GM19397 (cell line): Measurements from ENCODE around the gene CISH.

Experiments used
- ATAC-seq: cut with Tn5 transposase; IDR thresholded peaks from one replicate; pipeline ENCODE4 v1.9.1; 2021; ENCODE audit warnings: mild to moderate bottlenecking, moderate library complexity; ENCODE audit not compliant: unreplicated experiment

Gene CISH

DNA sequence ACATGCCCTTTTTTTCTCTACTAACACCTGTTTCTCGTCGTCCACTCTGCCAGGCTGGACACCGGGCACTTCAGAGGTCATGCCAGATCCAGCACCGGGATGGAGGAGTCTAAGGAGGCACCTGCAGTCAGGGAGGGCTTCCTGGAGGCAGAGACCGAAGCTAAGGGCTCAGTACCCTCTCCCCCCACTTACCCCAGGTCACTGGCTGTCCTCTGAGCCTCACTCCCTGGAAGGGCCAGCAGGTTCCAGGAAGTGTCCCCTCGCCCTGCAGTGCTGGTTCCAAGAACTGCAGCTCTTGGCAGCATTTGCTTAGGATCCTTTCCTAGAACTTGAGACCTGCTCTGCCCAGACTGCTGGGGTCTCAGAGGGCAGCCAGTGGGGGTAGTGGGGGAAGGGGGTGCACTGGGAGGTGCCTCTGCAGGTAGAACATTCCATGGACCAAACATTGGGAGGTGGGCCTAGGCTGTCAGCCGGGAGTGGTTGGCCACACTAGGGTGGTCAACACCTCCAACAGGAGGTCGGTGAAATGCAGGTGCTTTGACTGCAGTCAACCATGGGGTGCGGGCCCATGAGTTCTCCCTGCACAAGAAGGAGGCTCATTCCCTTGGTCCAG lies 11.3 kb downstream of the CISH start:
- ATAC-seq = no peak

DNA sequence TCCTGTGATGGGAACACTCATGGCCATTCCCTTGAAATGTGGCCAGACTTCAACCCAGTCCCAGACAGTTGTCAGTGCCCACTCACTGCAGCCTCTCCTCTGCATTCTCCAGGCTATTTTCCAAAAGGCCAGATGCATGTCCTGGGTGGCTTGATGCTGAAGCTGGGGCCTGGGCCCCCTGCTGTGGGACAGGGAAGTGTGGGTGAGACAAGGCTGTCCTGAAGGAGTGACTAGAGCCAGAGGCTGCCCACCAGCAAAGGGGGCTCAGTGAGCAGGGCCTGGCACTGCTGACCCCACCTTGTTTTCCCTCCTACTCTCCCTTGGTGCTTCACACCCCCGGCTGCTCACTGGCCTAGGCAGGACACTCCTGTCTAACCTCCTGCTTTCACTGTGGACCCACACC lies 11.9 kb downstream of the CISH start:
- no peak for ATAC-seq

DNA sequence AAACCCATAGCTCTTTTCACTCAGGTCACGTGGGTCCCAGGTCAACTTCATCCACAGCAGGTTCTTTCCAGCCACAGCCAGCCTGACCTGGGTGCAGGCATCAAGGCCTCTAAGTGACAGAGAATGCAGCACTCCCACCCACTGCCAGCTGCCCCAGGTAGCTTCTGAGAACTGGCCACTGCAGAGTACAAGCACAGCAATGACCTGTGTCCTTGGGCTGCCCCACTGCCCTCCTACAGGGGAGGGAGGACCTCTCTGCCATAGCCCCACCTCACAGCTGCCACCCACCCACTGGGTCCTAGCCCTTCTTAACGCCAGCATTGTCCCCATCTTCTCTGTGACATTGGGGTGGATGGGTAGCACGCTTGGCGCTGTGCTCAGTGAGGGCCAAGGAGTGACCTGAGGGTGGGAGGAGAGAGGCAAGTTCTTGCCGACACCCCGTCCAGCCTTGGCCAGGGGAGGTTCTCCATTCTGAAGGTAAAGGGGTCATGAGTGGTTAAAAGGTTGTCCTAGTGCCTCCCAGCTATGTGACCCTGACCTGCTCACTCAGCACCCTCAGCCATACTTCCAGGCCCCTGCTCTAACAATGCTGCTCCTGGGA lies 12.4 kb downstream of the CISH start:
- ATAC-seq = no peak

DNA sequence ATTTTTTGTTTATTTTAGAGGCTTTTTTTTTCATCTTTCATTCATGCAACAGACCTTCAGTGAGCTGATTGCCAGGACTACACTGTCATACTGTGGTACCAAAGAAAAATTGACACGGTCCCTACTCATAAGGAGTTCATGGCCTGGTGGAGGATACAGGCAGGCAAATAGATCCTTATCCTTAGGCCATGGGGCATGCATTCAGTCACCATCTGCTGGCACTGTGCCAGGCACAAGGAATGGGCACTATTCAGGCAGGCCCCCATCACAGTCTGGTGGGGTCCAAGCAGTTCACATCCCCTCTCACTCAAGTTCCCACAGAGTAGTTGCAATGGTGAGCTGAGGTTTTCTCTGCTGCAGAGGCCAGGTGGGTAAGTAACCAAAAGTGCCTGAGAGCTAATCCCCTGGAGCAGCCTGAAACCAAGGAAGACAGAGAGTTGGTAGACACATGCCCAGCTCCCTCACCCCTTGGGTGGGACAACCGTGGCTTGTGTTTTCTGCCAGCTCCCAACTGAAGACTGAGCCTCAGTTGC lies 17.3 kb downstream of the CISH start:
- no peak for ATAC-seq

DNA sequence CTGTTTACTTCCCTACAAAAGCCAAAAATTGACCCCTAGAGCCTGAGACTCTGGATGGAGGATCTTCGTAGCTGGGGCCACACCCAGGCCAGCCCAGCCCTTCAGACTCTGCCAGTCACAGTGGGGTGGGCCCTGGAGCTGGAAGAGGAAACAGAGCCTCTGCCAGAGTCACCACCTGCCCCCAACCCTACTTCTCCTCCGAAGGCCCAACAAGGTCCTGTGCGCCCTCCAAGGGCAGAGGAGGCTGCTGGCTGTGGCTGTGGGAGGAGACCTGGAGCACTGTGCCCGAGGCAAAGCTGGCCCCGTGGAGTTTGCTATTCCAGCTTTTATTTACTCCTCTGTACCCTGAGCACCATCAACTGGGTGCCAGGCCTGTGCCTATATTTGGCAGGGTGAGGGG lies 19.0 kb downstream of the CISH start:
- ATAC-seq = no peak

DNA sequence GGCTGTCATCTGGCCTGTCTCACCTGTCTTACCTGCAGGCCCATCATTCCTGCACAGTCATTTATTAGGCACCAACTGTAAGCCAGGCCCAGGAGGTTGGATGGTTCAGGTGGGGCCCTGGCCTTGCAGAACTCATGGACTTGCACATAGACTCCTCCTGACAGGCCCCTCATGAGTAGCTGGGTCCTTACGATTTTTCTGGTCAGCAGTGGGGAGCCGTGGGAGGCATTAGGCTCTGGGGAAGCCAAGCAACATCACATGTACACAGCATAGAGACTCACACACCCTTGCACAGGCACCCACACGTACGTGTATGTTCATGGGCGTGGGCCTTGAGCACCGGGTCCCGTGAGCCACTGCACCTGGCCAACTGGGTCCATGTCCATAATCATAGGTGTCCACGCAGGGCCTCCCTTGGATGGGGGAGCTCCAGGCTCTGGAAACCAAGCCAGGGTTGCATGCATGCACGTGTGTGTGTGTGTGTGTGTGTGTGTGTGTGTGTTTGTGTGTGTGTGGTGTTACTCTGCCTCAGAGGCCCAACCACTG lies 20.3 kb downstream of the CISH start:
- no peak for ATAC-seq

DNA sequence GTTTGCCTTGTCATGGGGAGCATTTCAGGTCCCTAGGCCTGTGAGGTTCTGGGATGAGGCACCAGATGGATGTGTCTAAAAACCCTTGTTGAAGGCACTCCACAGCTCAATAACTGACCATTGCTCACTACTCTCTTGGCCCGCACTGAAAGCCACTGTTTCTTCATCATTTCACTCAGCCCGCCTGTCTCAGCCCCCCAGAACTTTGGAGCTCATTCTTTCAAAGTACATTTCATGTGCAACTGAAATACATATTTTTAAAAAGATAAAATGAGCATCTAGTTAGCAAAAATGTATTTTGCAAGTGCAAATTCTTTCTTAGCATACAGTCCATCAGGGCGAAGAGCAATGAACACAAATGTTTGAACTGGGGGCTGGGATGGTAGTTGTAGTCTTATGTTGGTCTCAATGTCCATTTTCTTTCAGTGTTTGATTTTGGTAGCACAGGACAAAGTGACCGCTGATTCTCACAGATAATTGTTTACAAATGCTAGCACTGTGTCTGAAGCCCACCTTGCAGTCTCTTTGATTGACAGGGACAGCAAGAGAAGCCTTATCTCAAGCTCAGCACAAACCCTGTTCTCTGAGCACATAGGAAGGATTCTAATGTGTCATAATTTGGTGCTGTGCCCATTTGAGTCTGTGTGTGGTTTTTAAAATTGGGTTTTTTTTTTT lies 22.7 kb downstream of the CISH start:
- no peak for ATAC-seq

DNA sequence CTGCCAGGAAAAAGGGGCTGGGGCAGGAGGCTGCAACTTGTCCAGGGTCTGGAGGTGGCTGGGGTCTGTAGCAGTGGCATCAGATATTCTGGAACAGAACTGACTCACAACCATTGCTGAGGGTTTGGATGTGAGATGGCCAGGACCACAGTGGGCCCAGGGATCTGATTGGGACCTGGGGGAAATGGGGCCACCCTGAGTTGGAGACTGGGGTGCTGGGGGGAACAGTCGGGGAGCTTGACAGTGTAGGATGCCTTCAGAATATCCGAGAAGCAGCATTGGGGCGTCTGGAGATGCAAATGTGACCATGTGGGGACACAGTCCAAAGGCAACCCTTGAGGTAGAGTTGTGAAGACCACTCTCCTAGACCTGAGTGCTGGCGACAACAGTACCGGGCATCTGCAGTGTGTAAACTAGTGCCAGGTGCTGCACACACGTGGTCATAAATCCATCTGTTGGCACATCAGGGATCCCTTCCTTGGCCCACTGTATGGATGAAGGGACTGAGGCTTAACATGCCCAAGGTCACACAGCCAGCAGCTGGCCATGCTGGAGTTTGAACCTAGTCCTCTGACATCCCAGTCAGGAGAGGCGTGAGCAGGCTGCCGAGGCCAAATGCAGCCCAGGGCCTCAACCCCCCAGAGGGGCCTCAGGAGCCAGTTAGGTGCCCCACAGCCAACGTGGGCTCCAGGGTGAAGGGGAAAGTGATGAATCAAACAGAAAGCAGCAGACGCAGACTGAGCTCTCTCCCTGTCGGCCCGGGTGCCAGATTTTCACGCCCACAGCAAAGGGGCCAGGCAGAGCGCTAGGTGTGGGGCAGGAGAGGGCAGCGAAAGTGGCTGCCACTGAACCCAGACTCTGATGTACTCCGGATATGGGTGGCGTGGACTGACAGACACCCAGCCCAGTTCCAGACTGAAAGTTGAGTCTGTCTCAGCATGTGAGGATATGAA lies 23.5 kb downstream of the CISH start:
- no peak for ATAC-seq

DNA sequence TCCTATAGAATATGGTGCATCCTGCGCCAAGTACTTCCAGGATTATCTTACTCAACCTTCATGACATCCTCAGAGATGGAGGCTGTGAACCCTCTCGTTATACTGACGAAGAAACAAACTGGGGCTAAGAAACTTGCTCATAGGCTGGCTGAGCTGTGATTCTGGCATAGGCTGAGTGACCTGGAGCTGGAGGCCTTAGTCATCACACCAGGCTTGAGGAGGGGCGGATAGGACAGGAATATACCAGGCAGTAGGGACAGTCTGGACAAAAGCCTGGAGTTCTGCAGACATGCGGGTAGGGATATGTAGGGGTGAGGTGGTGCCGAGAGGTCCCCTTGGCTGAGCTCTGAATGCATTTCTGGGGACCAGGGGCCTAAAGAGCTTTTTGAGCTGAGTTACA lies 24.2 kb downstream of the CISH start:
- no peak for ATAC-seq

DNA sequence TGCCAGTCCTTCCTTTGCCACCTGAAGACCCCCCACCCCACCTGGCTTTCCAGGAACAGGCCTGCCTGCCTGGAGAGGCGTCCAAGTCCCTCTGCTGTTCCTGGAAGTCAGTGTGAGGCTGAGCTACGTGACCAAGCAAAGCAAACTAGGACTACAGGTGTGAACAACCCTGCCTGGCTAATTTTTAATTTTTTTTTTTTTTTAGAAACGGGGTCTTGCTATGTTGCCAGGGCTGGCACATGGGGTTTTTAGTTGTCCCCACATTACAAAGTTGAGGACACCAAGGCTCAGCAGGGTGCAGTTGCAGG lies 24.9 kb downstream of the CISH start:
- ATAC-seq = no peak

DNA sequence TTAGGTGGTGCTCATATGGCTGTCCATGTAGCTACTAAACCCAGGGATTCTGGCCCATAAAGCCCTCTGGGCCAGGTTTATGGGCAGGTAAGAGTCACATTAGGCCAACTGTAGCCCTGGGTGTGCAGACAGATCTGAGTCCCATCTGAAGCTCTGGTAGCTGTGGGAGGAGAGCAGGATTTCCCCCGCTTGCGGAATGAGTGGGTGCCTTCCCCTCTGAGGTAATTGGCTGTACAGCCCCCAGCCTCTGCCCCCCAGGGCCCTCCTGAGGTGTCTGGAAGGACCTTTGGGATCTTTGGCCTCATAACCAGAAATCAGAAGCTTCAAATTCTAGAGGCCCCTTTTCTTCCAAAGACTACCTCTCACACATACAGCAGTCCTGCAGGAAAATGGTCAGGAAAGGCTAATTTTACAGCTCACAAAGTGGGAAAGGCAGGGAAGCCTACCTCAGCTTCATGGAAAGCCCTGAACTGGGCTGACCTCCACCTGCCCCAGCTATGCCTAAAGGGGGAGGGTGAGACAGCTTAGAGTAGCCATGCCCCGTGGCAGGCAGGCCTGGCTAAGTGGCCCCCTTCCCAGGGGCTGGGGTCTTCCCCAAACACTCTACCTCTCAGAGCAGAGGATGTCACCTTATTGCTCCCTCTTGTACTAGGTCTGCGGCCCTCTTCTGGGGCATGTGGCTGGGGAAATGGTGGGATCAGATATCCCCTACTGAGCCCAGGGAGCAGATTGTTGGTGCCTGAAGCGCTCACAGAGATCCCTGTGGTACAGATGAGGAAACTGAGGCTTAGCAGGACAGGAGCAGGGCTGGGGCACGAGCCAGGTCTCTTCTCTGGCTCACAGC lies 25.4 kb downstream of the CISH start:
- no peak for ATAC-seq

DNA sequence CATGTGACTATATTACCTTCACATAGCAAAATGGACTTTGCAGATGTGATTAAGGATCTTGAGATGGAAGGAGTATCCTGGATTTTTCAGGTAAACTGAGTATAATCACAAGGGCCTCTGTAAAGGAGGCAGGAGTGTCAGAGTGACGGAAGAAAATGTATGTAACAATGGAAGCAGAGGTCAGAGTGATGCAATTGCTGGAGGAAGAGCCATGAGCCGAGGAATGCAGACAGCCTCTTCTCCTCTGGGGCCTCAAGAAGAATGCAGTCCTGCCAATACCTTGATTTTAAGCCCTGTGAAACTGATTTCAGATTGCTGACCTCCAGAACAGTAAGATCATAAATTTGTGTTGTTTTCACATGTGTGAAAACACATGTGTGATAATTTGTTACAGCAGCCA lies 27.2 kb downstream of the CISH start:
- ATAC-seq = no peak

DNA sequence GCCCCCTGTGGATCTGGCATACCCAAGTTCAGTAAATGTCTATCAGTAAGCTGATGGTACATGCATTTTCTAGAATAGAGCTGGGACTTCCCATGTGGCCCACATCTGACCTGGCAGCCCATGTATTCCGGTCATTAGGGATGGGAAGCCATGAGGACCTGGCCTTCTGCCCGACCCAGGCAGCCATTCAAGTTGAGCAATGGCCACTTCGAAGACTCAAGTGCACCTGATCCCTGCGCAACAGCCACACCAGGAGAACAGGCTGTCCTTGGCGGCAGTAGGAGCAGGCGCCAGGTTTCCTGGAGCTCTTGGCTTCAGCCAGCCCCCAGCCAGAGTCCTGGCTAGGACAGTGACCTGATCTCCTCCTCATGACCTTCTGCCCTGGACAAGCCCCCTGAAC lies 27.7 kb downstream of the CISH start:
- ATAC-seq = no peak

DNA sequence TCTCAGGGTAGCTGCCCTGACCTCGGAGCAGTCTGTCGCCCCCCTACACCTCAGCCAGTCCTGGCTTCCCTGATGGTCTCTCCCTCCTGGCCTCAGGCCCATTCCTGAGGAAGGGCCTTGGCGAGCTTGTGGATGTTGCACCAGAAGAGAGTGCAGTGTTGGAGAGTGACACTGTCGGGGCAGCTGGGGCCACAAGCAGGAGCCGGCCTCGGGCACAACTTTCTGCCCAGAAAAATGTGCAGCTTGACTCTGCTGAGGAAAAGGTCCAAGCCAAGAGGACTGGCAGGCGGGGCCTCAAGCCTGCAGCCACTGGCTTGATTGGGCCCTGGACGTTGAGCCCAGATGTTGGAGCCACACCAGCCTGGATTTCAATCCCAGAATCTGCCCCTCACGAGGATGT lies 29.5 kb downstream of the CISH start:
- ATAC-seq = no peak

DNA sequence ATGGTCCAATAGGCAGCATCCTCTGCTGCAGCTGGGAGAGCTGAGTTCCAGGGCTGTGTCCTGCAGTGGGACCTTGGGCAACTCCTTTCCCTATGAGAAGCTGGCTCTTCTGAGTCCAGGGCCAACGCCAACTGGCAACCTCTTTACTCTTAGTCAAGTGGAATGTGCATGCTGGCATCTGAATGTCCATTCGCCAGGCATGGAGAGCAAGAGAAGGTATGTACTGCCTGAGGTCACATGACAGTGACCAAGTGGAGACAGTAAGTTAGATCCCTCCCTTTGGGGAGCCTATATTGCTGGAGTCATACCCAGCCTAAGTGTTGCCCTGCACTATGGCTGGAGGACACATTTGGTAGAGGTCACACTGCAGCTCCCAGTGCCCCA lies 30.1 kb downstream of the CISH start:
- ATAC-seq = no peak

DNA sequence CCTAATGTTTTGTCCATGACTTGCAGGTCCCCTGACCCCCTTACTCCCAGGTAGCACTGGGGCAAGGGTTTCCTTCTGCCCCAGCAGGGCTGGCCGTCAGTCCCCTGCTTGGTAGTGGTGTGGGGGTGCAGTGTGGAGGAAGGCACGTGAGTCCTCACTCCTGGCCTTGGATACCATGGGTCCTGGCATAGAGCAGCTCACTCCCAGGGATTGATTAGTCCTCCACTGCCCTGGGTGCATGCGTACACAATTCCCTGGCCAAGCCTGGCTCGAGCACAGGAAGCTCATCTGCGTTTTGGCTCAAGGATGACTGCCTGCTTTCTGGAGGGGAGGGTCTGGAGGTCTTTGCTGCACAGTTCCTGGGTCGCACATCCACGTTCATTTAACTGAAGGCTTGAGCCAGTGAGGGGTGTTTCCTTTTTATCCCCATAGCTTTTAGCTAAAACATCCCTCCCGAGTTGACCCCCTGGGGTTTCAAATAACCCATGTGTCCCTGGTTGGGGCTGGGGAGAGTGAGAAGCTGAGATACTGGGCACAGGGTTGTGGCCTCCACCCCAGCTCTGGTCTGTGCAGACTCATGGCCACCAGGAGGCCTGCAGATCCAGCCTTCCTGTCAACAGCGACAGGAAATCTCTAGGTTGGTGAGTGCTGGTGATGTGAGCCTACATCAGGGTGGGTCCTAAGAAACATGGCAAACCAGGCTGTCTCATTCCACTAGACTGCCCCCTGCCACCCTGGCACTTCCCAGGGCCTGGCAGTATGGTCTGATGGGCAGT lies 30.7 kb downstream of the CISH start:
- ATAC-seq = no peak

DNA sequence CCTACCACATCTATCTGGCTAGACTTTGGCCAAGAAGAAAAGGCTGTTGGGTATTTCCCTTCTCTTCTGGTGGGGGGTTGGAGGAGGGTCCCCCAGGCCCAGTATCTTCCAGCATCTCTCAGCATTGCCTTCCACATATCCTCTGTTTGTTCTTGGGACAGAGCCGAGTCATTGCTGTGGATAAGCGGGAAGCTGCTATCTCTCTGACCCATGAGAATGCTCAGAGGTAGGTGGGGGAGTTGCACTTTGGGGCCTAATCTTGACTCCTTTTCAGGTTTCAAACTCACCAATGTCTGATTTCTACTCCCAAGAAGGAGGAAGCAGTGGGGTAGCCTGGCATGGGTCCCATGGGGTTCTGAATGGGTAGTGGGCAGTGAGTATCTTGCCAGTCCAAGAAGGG lies 34.2 kb downstream of the CISH start:
- no peak for ATAC-seq

DNA sequence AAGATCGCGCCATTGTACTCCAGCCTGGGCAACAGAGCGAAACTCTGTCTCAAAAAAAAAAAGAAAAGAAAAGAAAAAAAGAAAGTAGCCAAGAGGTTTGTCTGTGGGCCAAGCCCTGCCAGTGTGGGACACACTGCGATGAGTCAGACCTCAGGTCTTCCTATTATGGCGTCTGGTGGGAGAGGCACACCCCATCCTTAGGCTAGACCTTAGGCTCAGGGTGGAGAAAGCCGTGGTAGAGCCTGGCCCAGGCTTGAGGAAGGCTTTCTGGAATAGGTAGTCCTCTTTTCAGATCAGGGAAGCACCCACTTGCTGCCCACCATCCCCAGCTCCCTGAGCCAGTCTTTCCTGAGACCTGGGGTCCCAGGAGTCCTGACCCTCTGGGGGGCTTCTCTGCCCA lies 36.2 kb downstream of the CISH start:
- ATAC-seq = no peak

DNA sequence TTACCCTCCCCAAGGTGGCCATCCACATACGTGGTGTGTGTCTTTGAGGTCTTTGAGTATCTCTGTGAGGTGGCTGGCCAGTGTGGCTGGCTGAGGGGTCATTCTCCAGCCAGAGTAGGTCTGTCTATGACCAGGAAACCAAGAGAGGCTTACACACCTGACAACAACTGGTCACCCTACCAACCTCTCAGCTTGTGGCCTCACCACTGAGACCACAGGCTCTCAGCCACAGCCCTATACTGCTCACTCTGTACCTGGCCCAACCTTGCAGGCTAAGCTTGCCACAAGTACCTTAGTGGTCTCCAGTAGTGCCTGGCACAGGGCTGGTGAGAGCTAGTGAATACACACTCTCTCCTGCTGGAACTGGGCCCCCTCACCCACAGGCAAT lies 37.1 kb downstream of the CISH start:
- no peak for ATAC-seq
